ENCODE measurements around the gene TMA7. TPM values are rescaled to one million over a fixed set of nuclear protein-coding genes. Genes with fewer than 3 reads are reported as not detected.

TMA7 gene
- total and polyA plus RNA-seq, 2 of the 13 experiments (the other 11 are each of a cell fraction or from before 2014, with no cell fraction given) = 100 to 486 TPM

GRCh38 chr3:48439820-48440589 lies at the start of gene TMA7, which contains the start of gene CCDC51 (continued):
- no peak for TF ChIP-seq TOE1 (CRISPR knock-in tag; IDR thresholded peaks at IDR 0.05)
- peak; percentile 57; the same call in 1 of the 2 replicates for TF ChIP-seq AFF4 (CRISPR knock-in tag; IDR thresholded peaks at IDR 0.05)
- TF ChIP-seq ZNF18 (CRISPR knock-in tag; IDR thresholded peaks at IDR 0.05; ENCODE audit: insufficient replicate concordance) = no peak
- TF ChIP-seq ZNF775 (CRISPR knock-in tag; IDR thresholded peaks at IDR 0.05; ENCODE audit: borderline replicate concordance) = no peak
- TF ChIP-seq ZNF34 (CRISPR knock-in tag; IDR thresholded peaks at IDR 0.05; ENCODE audit: borderline replicate concordance) = peak; percentile 34; the same call in 1 of the 2 replicates
- TF ChIP-seq SNRNP70 (IDR thresholded peaks at IDR 0.05; ENCODE audit: low read depth, low read length) = no peak
- no peak for TF ChIP-seq ZKSCAN1 (IDR thresholded peaks at IDR 0.05; ENCODE audit: low read length)
- TF ChIP-seq NFE2L1 (CRISPR knock-in tag; IDR thresholded peaks at IDR 0.05; ENCODE audit: borderline replicate concordance) = no peak
- 0 out of 2 replicates have a peak, but pooled peaks have one; percentile 55 for TF ChIP-seq KLF11 (CRISPR knock-in tag; IDR thresholded peaks at IDR 0.05)
- peak; percentile 93 for TF ChIP-seq ETV5 (CRISPR knock-in tag; IDR thresholded peaks at IDR 0.05; ENCODE audit: borderline replicate concordance)
- no peak for TF ChIP-seq JUN (CRISPR knock-in tag; IDR thresholded peaks at IDR 0.05)
- TF ChIP-seq ATRX (CRISPR knock-in tag; IDR thresholded peaks at IDR 0.05; ENCODE audit: borderline replicate concordance) = no peak
- TF ChIP-seq ZNF740 (CRISPR knock-in tag; IDR thresholded peaks at IDR 0.05) = no peak
- no peak for TF ChIP-seq ZNF337 (CRISPR knock-in tag; IDR thresholded peaks at IDR 0.05; ENCODE audit: borderline replicate concordance, low read depth)
- TF ChIP-seq ZNF563 (CRISPR knock-in tag; IDR thresholded peaks at IDR 0.05) = peak; percentile 80; the same call in 1 of the 2 replicates
- TF ChIP-seq GATA4 (IDR thresholded peaks at IDR 0.05; ENCODE audit: borderline replicate concordance, low read depth) = no peak
- no peak for TF ChIP-seq XBP1 (CRISPR knock-in tag; IDR thresholded peaks at IDR 0.05)
- TF ChIP-seq RAD21 (CRISPR knock-in tag; IDR thresholded peaks at IDR 0.05) = peak; percentile 7; the same call in 1 of the 2 replicates
- TF ChIP-seq FOXO1 (CRISPR knock-in tag; IDR thresholded peaks at IDR 0.05) = 0 out of 2 replicates have a peak, but pooled peaks have one; percentile 28
- TF ChIP-seq ZFP41 (CRISPR knock-in tag; IDR thresholded peaks at IDR 0.05; ENCODE audit: borderline replicate concordance) = no peak
- no peak for TF ChIP-seq MAZ (IDR thresholded peaks at IDR 0.05; ENCODE audit: borderline replicate concordance, low read depth, low read length)
- peak; percentile 84 for TF ChIP-seq MAZ (CRISPR knock-in tag; IDR thresholded peaks at IDR 0.05; ENCODE audit: low read depth)
- TF ChIP-seq MEIS2 (CRISPR knock-in tag; IDR thresholded peaks at IDR 0.05) = no peak; the same call in 1 of the 2 replicates
- peak; percentile 83 for TF ChIP-seq POLR2AphosphoS5 (IDR thresholded peaks at IDR 0.05; ENCODE audit: low read depth, low read length)
- TF ChIP-seq NFIB (CRISPR knock-in tag; IDR thresholded peaks at IDR 0.05; ENCODE audit: borderline replicate concordance) = 0 out of 2 replicates have a peak, but pooled peaks have one; percentile 36
- TF ChIP-seq KAT2B (IDR thresholded peaks at IDR 0.05; ENCODE audit: borderline replicate concordance, low read depth, low read length) = no peak
